AG04450 (cell line): Measurements from ENCODE around the gene DAW1. TPM values are rescaled to one million over a fixed set of nuclear protein-coding genes. Genes with fewer than 3 reads are reported as not detected.
"Not testable (repeated sequence)": the region's sequence is repeated elsewhere in the genome, so short reads cannot be mapped to it uniquely, and the experiment has no call there.

Source experiments
- CTCF ChIA-PET: fragments of 300-600, 350-600 bp; formaldehyde crosslinking; extraction: SDS; loops from one replicate; lab custom pipeline; 2022; ENCODE audit warnings: antibody characterized with exemption, inconsistent platforms; lab: Charles Lee
- POLR2A ChIA-PET: fragments of 350-600 bp; formaldehyde crosslinking; extraction: SDS; loops from one replicate; lab custom pipeline; 2021; ENCODE audit warnings: antibody characterized with exemption, inconsistent platforms; lab: Yijun Ruan, JAX
- DNase-seq: peaks from one replicate; pipeline ENCODE4 v3.0.0-alpha.2; 2011; ENCODE audit warnings: low read depth, low spot score
- H3K27ac ChIP-seq: one replicate; pipeline ENCODE4 v1.5.1; 2012; ENCODE audit warnings: low read depth, low read length, control low read depth
- H3K27me3 ChIP-seq: one replicate; pipeline ENCODE4 v1.6.0; 2012; ENCODE audit warnings: low read length; ENCODE audit not compliant: control insufficient read depth, insufficient read depth
- H3K4me3 ChIP-seq: 2 replicates; pipeline ENCODE4 v1.5.1; 2011; ENCODE audit warnings: mild to moderate bottlenecking, low read depth, low read length, control low read depth
- H3K9me3 ChIP-seq: 2 replicates; pipeline ENCODE4 v1.5.1; 2012; ENCODE audit warnings: low read length; ENCODE audit not compliant: control insufficient read depth, insufficient read depth
- CTCF ChIP-seq: IDR thresholded peaks from 2 replicates; pipeline ENCODE4 v1.5.1; 2011; ENCODE audit warnings: low read depth, low read length, control low read depth, inconsistent platforms
- polyA plus RNA-seq: library from polyadenylated mRNA; depleted of rRNA; stranded (reverse); fragments of >200 nt; gene quantifications from 2 replicates; pipeline ENCODE4 v1.2.3, GENCODE V29; 2011

Gene DAW1
- polyA plus RNA-seq, 1 experiment, result 0.25 TPM

GRCh38 chr2:227834423-227834822, 37.0 kb upstream of the DAW1 start:
- Histone ChIP-seq H3K9me3 (no peaks in the 10 kb centered on the region), H3K4me3 (no peak overlapping the region), H3K27me3 (no peaks in the 10 kb centered on the region), H3K27ac (no peak overlapping the region)
- ChIA-PET POLR2A (no interaction called here), CTCF (interaction anchor here (0.6 to 0.7 kb wide), 2 partner anchors 28 to 53 kb away, joined by 3 read pairs; no protein-coding TSS in a partner anchor)
- no peak for DNase-seq
- no peak for TF ChIP-seq CTCF

GRCh38 chr2:227834916-227835650, 36.3 kb upstream of the DAW1 start:
- no peak for DNase-seq
- POLR2A ChIA-PET, result no interaction called here

GRCh38 chr2:227839339-227840129, 31.9 kb upstream of the DAW1 start:
- POLR2A ChIA-PET, DNase-seq: not testable (repeated sequence)
- CTCF ChIA-PET, result interaction anchor here (1.3 kb wide), 1 partner anchor 51 kb away, joined by 5 read pairs; no protein-coding TSS in a partner anchor

More at GRCh38 chr2:227834916-227835650, 36.3 kb upstream of the DAW1 start:
- TF ChIP-seq CTCF, result no peak
- Histone ChIP-seq H3K27ac (no peak overlapping the region), H3K4me3 (no peak overlapping the region), H3K27me3 (no peaks in the 10 kb centered on the region), H3K9me3 (no peaks in the 10 kb centered on the region)
- CTCF ChIA-PET, result interaction anchor here (0.6 to 0.7 kb wide), 2 partner anchors 27 to 52 kb away, joined by 3 read pairs; no protein-coding TSS in a partner anchor

GRCh38 chr2:227846831-227847230, 24.6 kb upstream of the DAW1 start:
- H3K4me3 ChIP-seq, result no peak overlapping the region
- DNase-seq, result no peak
- POLR2A ChIA-PET, result no interaction called here
- TF ChIP-seq CTCF, result no peak
- CTCF ChIA-PET, result interaction anchor here (0.7 to 2.4 kb wide), 3 partner anchors 11 to 80 kb away, joined by 3 to 13 read pairs (median 5); no protein-coding TSS in a partner anchor
- no peaks in the 10 kb centered on the region for H3K27me3 ChIP-seq
- no peak overlapping the region for H3K27ac ChIP-seq
- no peaks in the 10 kb centered on the region; the same call in 1 of the 2 replicates for H3K9me3 ChIP-seq

More at GRCh38 chr2:227839339-227840129, 31.9 kb upstream of the DAW1 start:
- not testable (repeated sequence) for H3K4me3 ChIP-seq, H3K27ac ChIP-seq, H3K9me3 ChIP-seq, H3K27me3 ChIP-seq

- no peak for TF ChIP-seq CTCF
- Histone ChIP-seq H3K27me3 (no peaks in the 10 kb centered on the region), H3K27ac (no peak overlapping the region), H3K4me3 (no peak overlapping the region), H3K9me3 (no peaks in the 10 kb centered on the region; the same call in 1 of the 2 replicates)
- DNase-seq, result no peak
- ChIA-PET POLR2A (no interaction called here), CTCF (no interaction called here)
These were observed 23.3 kb upstream of the DAW1 start for GRCh38 chr2:227848146-227848545.
